Neuronal stem cell (in vitro differentiated cells): ENCODE measurements around the gene EML1.

Source experiments
- DNase-seq: peaks from one replicate; pipeline ENCODE4 v3.0.0-alpha.2; 2013; ENCODE audit warnings: low spot score
- H2AFZ ChIP-seq: one replicate; pipeline ENCODE4 v1.6.1; 2013; ENCODE audit warnings: mild to moderate bottlenecking, low read length, inconsistent platforms
- H2AK5ac ChIP-seq: 2 replicates; pipeline ENCODE4 v1.6.1; 2013; ENCODE audit warnings: low read depth, mild to moderate bottlenecking, inconsistent platforms, low read length, moderate library complexity, mixed read lengths
- H2BK120ac ChIP-seq: 2 replicates; pipeline ENCODE4 v1.6.1; 2013; ENCODE audit warnings: low read depth, mild to moderate bottlenecking, inconsistent platforms, low read length, moderate library complexity, mixed read lengths
- H2BK12ac ChIP-seq: one replicate; pipeline ENCODE4 v1.6.1; 2013; ENCODE audit warnings: low read length, inconsistent platforms
- H2BK15ac ChIP-seq: 2 replicates; pipeline ENCODE4 v1.6.1; 2013; ENCODE audit warnings: mild to moderate bottlenecking, low read length, inconsistent platforms, mixed read lengths
- H2BK5ac ChIP-seq: one replicate; pipeline ENCODE4 v1.6.1; 2013; ENCODE audit warnings: inconsistent platforms, mild to moderate bottlenecking, low read length, moderate library complexity
- H3K14ac ChIP-seq: one replicate; pipeline ENCODE4 v1.6.1; 2013; ENCODE audit warnings: low read length, inconsistent platforms
- H3K18ac ChIP-seq: 2 replicates; pipeline ENCODE4 v1.6.1; 2013; ENCODE audit warnings: low read length, inconsistent platforms
- H3K23ac ChIP-seq: 2 replicates; pipeline ENCODE4 v1.6.1; 2013; ENCODE audit warnings: low read depth, mild to moderate bottlenecking, mixed read lengths, low read length, inconsistent platforms; ENCODE audit not compliant: poor library complexity
- H3K27ac ChIP-seq: replicated peaks from 3 replicates; pipeline ENCODE4 v1.5.1; 2013; ENCODE audit warnings: low read length, inconsistent platforms
- H3K27me3 ChIP-seq, 3 experiments: 2 replicates each; pipeline ENCODE4 v1.6.1; 2013; ENCODE audit warnings: low read length in 3 of 3, mild to moderate bottlenecking in 2 of 3, inconsistent platforms in 1 of 3, low read depth in 1 of 3, mixed read lengths in 1 of 3, moderate library complexity in 1 of 3; ENCODE audit not compliant: control insufficient read depth in 3 of 3, insufficient read depth in 3 of 3
- H3K36me3 ChIP-seq, 2 donors: replicated peaks in 1 of 2; 2 replicates each; pipeline ENCODE4 v1.6.1; 2013; ENCODE audit warnings: low read length in 2 of 2; ENCODE audit not compliant: control insufficient read depth in 2 of 2, insufficient read depth in 2 of 2
- H3K4ac ChIP-seq: 2 replicates; pipeline ENCODE4 v1.6.1; 2013; ENCODE audit warnings: inconsistent platforms, mild to moderate bottlenecking, low read length, moderate library complexity
- H3K4me1 ChIP-seq, 2 donors: 1 replicate in 1 of 2; 2 replicates in 1 of 2; pipeline ENCODE4 v1.6.1; 2013; ENCODE audit warnings: low read length in 2 of 2, low read depth in 1 of 2; ENCODE audit not compliant: control insufficient read depth in 2 of 2, insufficient read depth in 1 of 2
- H3K4me2 ChIP-seq: one replicate; pipeline ENCODE4 v1.6.1; 2013; ENCODE audit warnings: mild to moderate bottlenecking, low read length, inconsistent platforms; ENCODE audit not compliant: insufficient read depth, poor library complexity, severe bottlenecking
- H3K4me3 ChIP-seq, 2 donors: 2 replicates each; pipeline ENCODE4 v1.5.1; 2013; ENCODE audit warnings: low read length in 2 of 2, mild to moderate bottlenecking in 2 of 2, inconsistent platforms in 1 of 2, moderate library complexity in 1 of 2
- H3K79me1 ChIP-seq: one replicate; pipeline ENCODE4 v1.6.1; 2013; ENCODE audit warnings: low read depth, mild to moderate bottlenecking, inconsistent platforms, low read length, moderate library complexity
- H3K9ac ChIP-seq: one replicate; pipeline ENCODE4 v1.6.1; 2013; ENCODE audit warnings: mild to moderate bottlenecking, low read depth, low read length, inconsistent platforms; ENCODE audit not compliant: poor library complexity
- H3K9me3 ChIP-seq, 2 donors: replicated peaks in 1 of 2; 2 replicates each; pipeline versions ENCODE3 to v1.6.1; 2013; ENCODE audit warnings: low read length in 2 of 2, mild to moderate bottlenecking in 2 of 2, inconsistent platforms in 1 of 2, low read depth in 1 of 2, mixed read lengths in 1 of 2, moderate library complexity in 1 of 2; ENCODE audit not compliant: control insufficient read depth in 2 of 2, insufficient read depth in 1 of 2
- H4K8ac ChIP-seq: one replicate; pipeline ENCODE4 v1.6.1; 2013; ENCODE audit warnings: low read depth, mild to moderate bottlenecking, inconsistent platforms, low read length, moderate library complexity
- H4K91ac ChIP-seq: one replicate; pipeline ENCODE4 v1.6.1; 2013; ENCODE audit warnings: low read length, low read depth, mild to moderate bottlenecking, inconsistent platforms; ENCODE audit not compliant: poor library complexity
- WGBS, 2 donors: extraction: QIAGEN DNeasy Blood & Tissue Kit; methylation state at CpG; one replicate each; pipeline ENCODE4 v1.1.7; 2013; ENCODE audit warnings: missing lambda C conversion rate in 2 of 2, mixed read lengths in 1 of 2; ENCODE audit not compliant: insufficient read length in 2 of 2, insufficient replicate concordance in 1 of 2; ENCODE audit errors: extremely low coverage in 2 of 2; 5-methylcytosine and 5-hydroxymethylcytosine counted together

Gene EML1

DNA sequence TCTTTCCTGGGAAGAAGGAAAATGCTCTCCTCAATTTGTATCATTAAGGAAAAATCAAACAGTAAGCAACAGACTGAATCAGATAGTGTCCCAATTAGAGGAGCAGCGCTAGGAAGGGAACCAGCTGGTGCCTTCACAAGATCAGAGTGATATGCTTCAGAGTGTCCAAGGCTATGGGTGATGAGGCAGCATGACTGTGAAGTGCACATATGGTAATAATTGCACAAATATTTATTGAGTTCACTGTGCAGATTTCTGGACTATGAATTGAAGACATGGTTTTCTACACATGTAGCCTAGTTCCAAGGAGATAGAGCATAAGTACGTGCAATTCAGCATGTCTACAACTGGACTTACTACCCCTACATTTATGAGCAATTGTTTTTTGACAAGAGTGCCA is 193.2 kb downstream of the EML1 start:
- Histone ChIP-seq H2BK12ac (no peak overlapping the region), H3K27me3 (no peaks in the 10 kb centered on the region), H2BK5ac (no peak overlapping the region), H3K36me3 (peaks cover 0 to 6% of the 10 kb centered on the region in 2 donors), H3K14ac (no peak overlapping the region), H4K91ac (no peak overlapping the region), H3K4me1 (no peaks in the 10 kb centered on the region), H3K79me1 (no peaks in the 10 kb centered on the region), H4K8ac (no peak overlapping the region), H3K27ac (no peak overlapping the region), H3K4me3 (no peak overlapping the region), H3K4me2 (no peak overlapping the region), H2BK15ac (no peak overlapping the region), H3K9me3 (peaks cover 7 to 24% of the 10 kb centered on the region in 2 donors), H3K23ac (no peak overlapping the region), H2AK5ac (no peak overlapping the region), H2BK120ac (no peak overlapping the region), H3K9ac (no peak overlapping the region), H3K4ac (no peak overlapping the region), H2AFZ (no peak overlapping the region), H3K18ac (no peak overlapping the region)
- DNase-seq = no peak
- WGBS, 2 donors = no CpG with 5 or more reads among the region's 2 CpGs

DNA sequence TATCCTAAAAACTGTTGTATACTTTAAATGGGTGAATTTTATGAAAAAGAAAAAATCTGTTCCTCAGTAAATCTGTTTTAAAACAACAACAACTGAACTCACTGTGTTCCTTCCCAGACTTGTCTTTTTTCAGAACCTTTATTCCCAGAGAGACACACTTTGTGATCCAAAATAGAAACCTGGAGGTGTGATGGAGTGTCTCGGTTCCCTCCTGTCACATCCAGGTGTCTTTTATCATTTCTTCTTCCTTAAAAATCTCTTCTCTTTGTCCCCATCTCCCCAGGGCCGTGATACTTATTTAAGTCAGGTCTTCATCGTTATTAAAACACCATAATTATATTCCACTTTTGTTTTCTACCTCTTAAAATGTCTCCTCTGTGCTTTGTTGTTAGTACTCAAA is 195.8 kb downstream of the EML1 start:
- WGBS, 2 donors = no CpG with 5 or more reads among the region's 3 CpGs

DNA sequence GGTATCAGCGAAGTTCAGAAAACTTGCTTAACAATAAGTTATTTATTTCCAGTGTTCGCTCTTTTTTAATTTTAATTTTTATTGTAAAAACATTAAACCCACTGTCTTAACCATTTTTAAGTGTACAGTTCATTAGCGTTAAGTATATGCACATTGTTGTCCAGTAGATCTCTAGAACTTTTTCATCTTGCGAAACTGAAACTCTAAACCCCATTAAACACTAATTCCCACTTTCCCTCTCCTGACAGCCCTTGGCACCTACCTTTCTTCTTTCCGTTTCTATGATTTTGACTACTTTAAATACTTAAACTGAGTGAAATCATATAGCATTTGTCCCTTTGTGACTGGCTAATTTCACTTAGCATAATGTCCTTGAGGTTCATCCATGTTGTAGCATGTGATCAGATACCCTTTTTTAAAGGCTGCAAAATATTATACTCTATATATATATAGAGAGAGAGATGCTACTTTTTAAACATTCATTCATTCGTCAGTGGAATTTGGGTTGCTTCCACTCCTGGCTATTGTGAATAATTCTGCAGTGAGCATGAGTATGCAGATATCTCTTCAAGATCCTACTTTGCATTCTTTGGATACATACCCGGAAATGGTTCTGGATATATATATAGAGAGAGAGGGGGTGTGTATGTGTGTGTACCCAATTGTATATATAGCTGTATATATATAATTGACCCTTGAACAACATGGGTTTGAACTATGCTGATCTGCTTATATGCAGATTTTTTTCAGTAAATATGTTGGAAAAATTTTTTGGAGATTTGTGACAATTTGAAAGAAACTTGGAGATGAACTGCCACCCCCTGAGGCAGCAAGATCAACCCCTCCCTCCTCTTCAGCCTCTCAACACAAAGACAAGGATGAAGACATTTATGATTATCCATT is 197.3 kb downstream of the EML1 start:
- Histone ChIP-seq H3K23ac (no peak overlapping the region), H3K9ac (no peak overlapping the region), H3K14ac (no peak overlapping the region), H3K4me2 (no peak overlapping the region), H2AFZ (no peak overlapping the region), H2BK120ac (no peak overlapping the region), H2BK12ac (no peak overlapping the region), H2BK15ac (no peak overlapping the region), H4K8ac (no peak overlapping the region), H3K36me3 (peaks cover 0 to 3% of the 10 kb centered on the region in 2 donors), H2BK5ac (no peak overlapping the region), H3K9me3 (peaks cover 7 to 48% of the 10 kb centered on the region in 2 donors), H3K79me1 (no peaks in the 10 kb centered on the region), H3K27me3 (no peaks in the 10 kb centered on the region), H4K91ac (no peak overlapping the region), H3K27ac (no peak overlapping the region), H3K4ac (no peak overlapping the region), H3K4me1 (no peaks in the 10 kb centered on the region), H2AK5ac (no peak overlapping the region), H3K18ac (no peak overlapping the region), H3K4me3 (no peak overlapping the region)
- WGBS, 2 donors = no CpG with 5 or more reads among the region's 7 CpGs
- DNase-seq = no peak

More for the DNA sequence above, 195.8 kb downstream of the EML1 start:
- Histone ChIP-seq H4K91ac (no peak overlapping the region), H2BK5ac (no peak overlapping the region), H2BK15ac (no peak overlapping the region), H3K4me3 (no peak overlapping the region), H3K9ac (no peak overlapping the region), H2AK5ac (no peak overlapping the region), H2BK12ac (no peak overlapping the region), H3K27me3 (no peaks in the 10 kb centered on the region), H3K4me1 (no peaks in the 10 kb centered on the region), H3K4me2 (no peak overlapping the region), H3K27ac (no peak overlapping the region), H3K36me3 (peaks cover 0 to 6% of the 10 kb centered on the region in 2 donors), H4K8ac (no peak overlapping the region), H3K14ac (no peak overlapping the region), H3K4ac (no peak overlapping the region), H2AFZ (no peak overlapping the region), H3K79me1 (no peaks in the 10 kb centered on the region), H3K18ac (no peak overlapping the region), H3K9me3 (peaks cover 7 to 44% of the 10 kb centered on the region in 2 donors), H2BK120ac (no peak overlapping the region), H3K23ac (no peak overlapping the region)
- DNase-seq = no peak

DNA sequence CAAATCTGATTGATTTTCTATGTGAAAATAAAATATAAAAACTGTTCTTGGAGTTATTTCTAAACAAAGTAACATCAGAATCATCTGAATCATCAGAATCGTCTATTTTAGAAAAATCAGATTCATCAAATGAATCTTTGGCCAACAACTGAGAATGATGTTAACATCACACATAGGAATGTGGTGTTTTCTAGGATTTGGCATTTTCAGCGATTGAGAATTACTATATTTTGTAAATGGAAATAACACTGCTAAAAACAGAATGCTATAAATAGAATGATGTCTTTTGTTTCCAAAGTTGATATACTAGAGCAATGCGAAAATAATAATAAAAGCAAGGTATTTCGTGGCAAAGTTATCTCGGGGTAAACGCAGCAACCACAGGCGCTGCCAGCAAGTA is 198.1 kb downstream of the EML1 start:
- no peak overlapping the region for H4K91ac ChIP-seq
- H3K4me3 ChIP-seq = no peak overlapping the region
- H4K8ac ChIP-seq = no peak overlapping the region
- no CpG with 5 or more reads among the region's 7 CpGs for WGBS, 2 donors
- no peak overlapping the region for H3K23ac ChIP-seq
- no peak overlapping the region for H3K14ac ChIP-seq
- H2BK5ac ChIP-seq = no peak overlapping the region
- H3K9me3 ChIP-seq = peaks cover 5 to 40% of the 10 kb centered on the region in 2 donors
- no peak overlapping the region for H3K9ac ChIP-seq
- no peak overlapping the region for H3K4me2 ChIP-seq
- no peak overlapping the region for H3K18ac ChIP-seq
- no peak overlapping the region for H3K4ac ChIP-seq
- H2BK120ac ChIP-seq = no peak overlapping the region
- H2BK15ac ChIP-seq = no peak overlapping the region
- no peak overlapping the region for H2AFZ ChIP-seq
- H3K27ac ChIP-seq = no peak overlapping the region
- DNase-seq = no peak
- no peak overlapping the region for H2BK12ac ChIP-seq
- no peaks in the 10 kb centered on the region for H3K4me1 ChIP-seq
- peaks cover 0 to 3% of the 10 kb centered on the region in 2 donors for H3K36me3 ChIP-seq
- H3K27me3 ChIP-seq = no peaks in the 10 kb centered on the region
- no peaks in the 10 kb centered on the region for H3K79me1 ChIP-seq
- no peak overlapping the region for H2AK5ac ChIP-seq
